Hindlimb muscle (tissue), 1 donor: ENCODE results near the gene CCDC191. TPM values are rescaled to one million over a fixed set of nuclear protein-coding genes. Genes with fewer than 3 reads are reported as not detected.

ENCODE experiments used
- DNase-seq: peaks from one replicate; pipeline ENCODE4 v3.0.0-alpha.2; 2013
- polyA plus RNA-seq: library from polyadenylated mRNA; unstranded; fragments of 120-200 nt; gene quantifications from one replicate; pipeline ENCODE4 v1.2.1, GENCODE V29; 2013; ENCODE audit not compliant: insufficient read length

The CCDC191 gene
- polyA plus RNA-seq, 1 donor: 4.6 TPM

DNA sequence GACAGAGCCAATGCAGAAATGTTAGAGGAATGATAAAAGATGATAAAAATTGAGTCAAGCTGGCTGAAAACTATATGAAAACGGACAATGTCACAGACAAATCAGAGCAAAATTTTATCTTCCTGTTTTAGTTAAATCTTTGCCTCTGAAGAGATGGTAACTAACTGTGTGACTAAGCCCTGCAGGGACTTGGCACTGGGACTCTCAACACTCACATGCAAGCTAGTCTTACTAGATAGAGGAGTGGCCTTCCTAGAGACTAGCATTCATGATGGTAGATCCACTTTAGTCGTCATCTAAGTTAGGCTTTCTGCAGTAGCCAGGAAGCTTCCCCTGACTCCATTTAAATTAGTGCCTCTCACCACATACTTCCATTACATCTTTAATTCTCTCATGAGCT, 4.1 kb downstream of the CCDC191 start:
- DNase-seq: no peak

DNA sequence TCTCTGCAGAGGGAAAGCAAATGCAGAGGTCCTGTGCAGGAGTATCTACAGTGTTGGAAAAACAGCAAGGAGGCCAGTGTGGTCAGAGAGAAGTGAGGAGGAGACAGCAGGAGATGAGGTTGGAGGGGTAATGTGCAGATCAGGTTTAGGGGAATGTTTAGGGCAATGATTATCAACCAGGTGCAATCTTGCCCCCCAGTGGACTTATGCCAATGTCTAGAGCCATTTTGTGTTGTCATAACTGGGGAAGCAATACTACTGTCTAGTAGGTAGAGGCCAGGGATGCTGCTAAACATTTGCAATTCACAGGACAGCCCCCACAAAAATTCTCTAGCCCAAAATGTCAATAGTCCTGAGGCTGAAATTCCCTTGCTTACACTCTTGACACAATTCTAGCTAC, 13.1 kb downstream of the CCDC191 start:
- no peak for DNase-seq

DNA sequence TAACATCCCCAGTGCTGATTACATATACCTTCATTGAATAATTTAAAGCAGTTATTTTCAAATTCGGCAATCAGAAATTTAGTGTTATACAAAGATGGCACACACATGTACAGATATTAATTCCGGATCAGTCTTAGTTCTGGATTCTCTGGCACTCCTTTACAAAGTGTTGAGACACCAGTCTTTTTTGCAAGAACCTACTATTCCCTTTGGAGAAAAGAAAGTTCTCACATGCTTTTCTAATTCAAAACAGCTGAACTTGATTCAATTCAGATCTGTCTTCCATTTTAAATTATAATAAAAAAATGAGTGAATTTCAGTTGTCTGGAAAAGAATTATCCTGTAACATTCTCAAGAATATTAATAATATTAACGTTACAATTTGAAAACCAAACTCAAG, 20.4 kb downstream of the CCDC191 start:
- no peak for DNase-seq

DNA sequence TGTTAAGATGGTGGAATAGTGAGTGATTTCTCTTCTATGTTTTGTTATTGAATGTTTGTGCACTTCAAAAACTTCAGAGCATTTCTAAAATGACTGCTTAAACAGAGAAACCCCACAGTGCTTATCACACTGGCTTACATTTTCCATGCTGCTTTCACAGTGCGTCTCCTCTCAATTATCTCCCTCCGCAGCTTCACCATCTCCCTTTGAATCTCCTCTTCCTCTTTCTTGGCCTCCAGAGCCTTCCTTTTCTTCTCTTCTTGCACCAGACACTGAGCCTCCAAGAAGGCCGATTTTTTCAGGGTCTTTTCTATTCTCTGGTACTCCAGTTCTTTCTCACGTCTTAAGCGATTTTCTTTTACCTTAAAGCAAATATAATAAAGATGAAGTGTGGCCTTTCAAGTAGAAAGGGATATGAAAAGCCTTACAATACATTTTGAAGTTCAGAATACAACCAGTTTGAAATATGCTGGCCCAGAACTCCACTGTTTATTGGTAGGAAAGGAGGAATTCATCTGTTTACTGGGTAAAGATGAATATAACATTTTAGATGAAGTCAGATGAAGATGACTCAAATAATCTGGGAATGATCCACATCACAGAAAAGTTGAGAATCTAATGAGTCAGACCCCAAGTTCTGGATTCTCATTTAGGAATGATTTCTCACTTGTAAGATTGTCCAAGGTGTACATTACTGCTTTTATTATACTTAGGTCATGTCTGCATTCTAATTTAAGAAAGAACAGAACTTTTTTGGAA, 21.4 kb downstream of the CCDC191 start:
- DNase-seq: no peak

DNA sequence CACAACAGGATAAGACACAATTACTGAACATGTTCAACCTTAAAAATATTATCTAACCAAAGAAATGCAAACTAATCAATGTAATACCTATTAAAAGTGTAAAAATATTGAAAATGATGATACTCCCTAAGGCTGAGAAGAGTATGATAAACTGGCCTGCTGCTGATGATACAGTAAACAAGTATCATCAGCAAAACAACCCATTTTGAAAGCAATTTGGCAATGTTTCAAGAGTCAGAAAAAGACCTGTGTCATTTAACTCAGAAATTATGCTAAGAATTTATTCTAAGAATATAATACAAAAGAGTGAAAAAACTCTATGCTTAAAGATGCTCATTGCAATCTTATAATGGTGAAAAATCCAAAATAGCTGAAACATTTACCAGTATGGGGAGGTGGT, 22.1 kb downstream of the CCDC191 start:
- no peak for DNase-seq

GRCh38 chr3:114033721-114034120, 22.6 kb downstream of the CCDC191 start:
- DNase-seq: no peak

DNA sequence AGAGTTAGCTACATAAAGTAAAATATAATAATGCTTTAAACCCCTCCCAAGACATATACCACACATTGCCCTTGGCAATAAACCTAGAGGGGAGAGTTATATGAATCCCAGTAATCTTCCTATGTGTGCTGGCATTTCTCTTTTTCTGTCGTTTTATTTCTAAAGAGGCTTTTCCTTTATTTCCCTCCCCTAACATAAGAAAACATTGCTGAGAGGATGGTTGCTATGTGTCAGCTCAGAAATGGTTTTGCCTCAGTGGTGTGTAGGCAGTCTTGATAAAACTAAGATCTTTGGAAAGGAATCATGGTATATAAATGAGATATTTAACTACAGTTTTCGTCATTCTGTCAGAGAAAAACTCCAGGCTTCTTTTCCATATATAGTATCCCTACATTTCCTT, 30.0 kb downstream of the CCDC191 start:
- DNase-seq: no peak

DNA sequence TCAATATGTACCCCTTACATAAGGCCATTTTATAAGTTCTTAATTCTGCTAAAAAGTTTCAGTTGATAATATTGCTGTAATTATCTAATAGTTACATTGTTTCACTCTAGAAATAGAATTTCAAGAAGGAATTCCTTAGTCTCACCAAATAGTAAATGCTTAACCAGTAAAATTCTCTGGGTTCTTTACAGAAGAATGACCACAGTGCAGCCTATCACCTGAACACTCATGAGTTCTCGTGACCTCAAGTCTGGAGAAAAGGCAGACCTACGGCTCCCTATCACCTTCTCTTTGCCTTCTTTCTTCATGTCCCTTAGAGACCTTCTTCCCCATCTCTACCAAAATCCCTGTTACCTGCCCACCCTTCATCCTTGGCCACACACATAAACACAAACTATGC, 30.9 kb downstream of the CCDC191 start:
- DNase-seq: no peak

DNA sequence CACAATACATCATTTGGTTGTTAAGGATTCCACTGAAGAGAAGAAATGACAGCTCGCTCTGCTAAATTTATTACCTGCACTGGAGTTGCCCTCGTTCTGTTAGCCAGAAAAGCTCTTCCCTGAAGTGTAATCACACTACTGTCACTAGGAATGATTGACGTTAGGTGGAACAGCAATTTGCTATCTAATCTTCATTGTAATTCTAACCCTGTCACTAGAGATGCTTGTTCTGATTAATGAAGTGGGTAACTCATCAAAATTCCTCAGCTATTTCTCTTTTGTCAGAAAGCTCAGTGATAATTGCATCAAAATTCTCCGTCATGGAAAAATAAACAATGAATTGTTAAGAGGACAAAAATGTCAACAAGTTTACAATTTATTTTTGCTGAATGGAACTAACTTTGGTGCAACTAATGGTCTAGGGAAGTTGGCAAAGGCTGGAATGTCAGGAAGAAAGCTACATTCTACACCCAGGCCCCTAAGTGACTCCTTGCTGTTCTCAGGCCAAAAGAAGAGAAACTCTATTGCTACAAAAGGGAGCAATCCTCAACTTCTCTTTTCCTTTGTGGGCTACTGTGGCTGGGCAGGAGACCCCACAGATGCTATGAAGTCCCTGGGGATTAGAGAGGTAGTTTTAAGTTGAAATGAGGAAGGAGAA, 34.1 kb downstream of the CCDC191 start:
- DNase-seq: no peak

GRCh38 chr3:114020907-114021306, 35.4 kb downstream of the CCDC191 start:
- DNase-seq: no peak

DNA sequence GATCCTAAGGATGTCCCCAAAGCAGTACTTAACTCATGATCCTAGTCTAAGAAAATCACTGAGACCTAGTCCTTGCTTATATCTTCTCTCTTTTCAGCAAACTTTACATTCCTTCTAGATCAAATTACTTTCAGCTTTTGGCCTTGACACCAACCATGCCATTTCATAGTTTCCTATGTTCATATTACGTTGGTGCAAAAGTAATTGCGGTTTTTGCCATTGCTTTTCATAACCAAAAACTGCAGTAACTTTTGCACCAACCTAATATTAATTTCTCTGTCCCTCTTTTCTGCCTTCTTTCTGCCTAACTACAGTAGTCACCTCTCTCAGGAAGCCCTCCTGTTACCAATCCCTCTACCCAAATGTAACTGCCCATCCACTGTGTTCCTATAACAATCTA, 36.8 kb downstream of the CCDC191 start:
- no peak for DNase-seq

- no peak for DNase-seq
Measured at GRCh38 chr3:114014211-114014610, 42.1 kb downstream of the CCDC191 start.

GRCh38 chr3:114011059-114011797, 45.1 kb downstream of the CCDC191 start:
- no peak for DNase-seq

- no peak for DNase-seq
Measured at GRCh38 chr3:114005481-114005880, 50.8 kb downstream of the CCDC191 start.

DNA sequence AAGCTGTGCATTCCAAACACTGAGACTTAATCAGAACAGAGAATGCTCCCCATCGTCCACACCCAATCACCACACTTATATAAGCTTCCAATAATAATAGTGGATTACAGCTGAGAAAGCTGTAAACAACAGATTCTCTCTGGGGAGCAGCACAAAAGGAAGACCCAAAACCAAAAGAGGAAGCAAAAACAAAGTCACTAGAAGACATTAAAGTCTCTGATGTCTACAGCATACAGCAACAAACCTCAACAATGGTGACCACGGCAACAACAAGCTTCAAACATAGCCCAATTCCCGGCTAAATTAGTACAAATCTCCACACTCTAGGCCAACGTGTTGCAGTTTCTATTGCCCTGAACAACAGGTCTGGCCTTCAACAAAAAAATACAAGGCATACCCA, 70.8 kb downstream of the CCDC191 start:
- DNase-seq: no peak

DNA sequence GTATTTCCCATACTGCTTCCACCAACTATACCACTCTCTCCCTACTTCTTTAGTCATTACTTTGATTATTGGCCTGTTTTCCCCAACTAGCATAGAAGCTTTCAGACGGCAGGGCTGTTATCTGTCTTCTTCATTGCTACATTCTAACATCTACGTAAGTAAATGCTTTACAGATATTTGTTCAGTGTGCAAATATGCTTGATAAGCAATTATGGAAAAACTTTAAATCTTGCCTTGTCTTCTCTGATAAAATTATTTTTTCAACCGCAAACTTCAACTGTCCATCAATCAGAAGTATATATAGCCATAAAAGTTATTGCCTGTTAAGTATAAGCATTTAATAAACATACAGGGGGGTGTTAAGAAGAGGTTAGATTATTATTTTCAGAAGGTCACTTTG, 72.8 kb downstream of the CCDC191 start:
- no peak for DNase-seq

GRCh38 chr3:113981803-113982202, 74.5 kb downstream of the CCDC191 start:
- DNase-seq: no peak

DNA sequence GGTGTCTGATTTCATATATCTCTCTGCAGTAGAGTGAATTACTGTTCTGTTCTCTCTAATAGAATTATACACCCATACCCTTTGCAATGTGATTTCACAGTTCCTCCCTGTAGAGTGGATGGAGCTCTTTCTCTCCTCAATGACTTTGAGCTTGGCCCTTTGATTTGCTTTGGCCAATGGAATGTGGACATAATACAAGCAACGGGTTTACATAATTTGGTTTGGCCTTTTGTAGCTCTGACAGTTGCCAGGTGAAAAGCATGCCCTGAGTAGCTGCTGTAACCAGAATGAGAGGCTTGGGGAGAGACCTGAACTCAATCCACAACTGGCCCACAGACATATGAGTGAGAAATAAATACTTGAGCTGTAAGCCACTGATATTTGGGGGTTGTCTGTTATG, 76.4 kb downstream of the CCDC191 start:
- DNase-seq: no peak

- DNase-seq: no peak
Measured at GRCh38 chr3:113977822-113978221, 78.5 kb downstream of the CCDC191 start.

- DNase-seq: no peak
Measured at GRCh38 chr3:113968986-113969385, 87.3 kb downstream of the CCDC191 start.

DNA sequence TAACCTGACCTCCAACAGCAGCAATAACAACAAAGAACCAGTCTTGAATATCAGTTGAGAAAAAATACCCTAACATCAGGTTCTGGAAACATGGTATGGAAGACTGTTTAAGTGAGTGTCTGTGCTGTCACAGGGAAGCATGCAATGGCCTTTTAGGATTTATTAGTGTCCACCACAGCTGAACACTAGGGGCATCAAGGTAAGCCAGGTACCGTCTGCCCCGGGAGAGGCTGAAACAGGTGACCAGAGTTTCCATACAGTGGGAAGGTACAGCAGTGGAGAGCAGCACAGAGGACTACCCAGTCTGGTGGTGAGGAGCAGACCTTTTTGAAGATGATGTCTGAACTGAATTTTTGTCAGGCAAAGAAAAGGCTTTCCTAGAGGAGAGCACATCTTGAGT, 90.2 kb downstream of the CCDC191 start:
- no peak for DNase-seq

DNA sequence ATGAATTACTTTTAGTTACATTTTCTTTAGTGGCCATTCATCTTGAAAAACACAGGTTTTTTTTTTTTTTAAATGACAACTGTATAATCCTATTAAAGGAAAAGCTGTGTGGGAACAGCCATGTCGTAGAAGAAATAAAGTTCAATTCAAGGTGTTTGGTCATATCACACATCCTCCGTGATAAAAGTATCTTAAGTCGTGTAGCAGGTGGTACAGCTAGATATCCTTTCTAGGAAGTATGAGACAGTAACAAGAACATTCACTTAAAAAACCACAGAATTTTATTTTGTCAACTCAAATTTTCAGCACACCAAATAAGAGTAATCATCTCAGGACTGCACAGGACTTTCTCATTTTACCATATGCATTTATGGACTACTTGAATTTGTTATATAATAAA, 92.4 kb downstream of the CCDC191 start:
- no peak for DNase-seq

- DNase-seq: no peak
Measured at GRCh38 chr3:113954091-113954685, 102.1 kb downstream of the CCDC191 start.
